NCI-H2107 treated with DMSO at 0.1 percent for 48 hours (cell line): Measurements from ENCODE around the gene MTCL1.

Experiments
- DNase-seq: peaks from one replicate; lab custom pipeline; 2025; ENCODE audit not compliant: unreplicated experiment; lab: John Stamatoyannopoulos, UW

The MTCL1 gene

DNA sequence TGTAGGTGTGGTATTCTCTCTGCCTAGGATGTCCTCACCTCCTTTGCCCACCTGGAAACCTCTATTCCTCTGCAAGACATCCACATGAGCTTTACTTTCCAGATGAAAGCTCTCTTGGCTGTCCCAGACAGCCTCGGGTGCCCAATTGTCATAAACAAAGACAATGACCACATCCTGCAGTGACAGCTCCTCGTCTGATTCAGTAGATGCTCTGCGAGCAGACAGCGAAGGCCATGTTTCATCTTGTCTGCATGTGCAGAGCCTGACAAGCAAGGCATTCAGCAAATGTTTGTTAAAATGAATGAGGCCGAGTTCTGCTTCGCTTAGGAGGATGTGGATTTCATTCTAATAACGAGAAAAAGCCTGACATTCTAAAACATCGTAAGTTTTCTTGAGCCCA, 150.9 kb downstream of the MTCL1 start:
- DNase-seq, result no peak

DNA sequence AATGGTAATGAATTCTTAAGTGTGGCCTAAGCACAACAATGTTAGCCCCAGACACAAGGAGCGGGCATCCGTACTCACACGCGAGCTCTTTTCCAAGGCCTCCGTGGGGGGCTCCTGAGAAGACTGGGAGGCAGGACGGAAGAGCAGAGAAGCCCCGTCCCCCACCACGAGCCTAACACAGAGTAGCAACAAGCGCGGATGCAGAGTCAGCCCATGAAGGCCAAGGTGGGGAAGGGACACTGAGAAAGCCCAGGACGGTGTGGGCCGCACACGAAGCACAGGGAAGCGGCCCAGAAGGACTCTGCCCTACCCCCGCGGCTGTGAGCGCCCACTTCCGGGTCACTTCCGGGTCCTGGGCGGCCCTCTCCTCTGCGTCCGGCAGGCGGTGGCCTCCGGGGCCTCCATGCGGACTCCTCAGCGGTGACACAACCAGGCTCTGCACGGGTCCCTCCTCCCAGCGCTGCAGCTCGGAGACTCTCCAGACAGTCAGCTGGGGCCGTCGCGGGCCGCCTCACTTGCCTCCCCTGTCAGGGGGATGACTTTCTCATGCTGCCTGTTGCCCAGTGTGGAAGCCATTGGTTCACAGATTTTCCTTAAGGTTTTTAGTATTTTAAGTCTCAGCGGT, 151.5 kb downstream of the MTCL1 start:
- no peak for DNase-seq

DNA sequence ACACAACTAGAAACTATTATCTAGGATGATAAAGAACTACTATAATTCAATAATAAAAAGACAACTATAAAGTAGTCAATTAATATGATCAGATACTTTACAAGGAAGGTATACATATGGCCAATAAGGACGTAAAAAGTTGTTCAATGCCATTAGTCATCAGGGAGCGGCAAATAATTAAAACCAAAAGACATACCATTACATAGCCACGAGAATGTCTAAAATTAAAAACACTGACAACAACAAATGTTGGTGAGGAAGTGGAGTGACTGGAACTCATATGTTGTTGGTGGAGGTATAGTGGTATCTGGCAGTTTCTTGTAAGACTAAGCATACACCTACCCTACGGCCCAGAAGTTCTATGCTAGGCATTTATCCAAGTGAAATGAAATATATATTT, 152.4 kb downstream of the MTCL1 start:
- DNase-seq, result no peak

DNA sequence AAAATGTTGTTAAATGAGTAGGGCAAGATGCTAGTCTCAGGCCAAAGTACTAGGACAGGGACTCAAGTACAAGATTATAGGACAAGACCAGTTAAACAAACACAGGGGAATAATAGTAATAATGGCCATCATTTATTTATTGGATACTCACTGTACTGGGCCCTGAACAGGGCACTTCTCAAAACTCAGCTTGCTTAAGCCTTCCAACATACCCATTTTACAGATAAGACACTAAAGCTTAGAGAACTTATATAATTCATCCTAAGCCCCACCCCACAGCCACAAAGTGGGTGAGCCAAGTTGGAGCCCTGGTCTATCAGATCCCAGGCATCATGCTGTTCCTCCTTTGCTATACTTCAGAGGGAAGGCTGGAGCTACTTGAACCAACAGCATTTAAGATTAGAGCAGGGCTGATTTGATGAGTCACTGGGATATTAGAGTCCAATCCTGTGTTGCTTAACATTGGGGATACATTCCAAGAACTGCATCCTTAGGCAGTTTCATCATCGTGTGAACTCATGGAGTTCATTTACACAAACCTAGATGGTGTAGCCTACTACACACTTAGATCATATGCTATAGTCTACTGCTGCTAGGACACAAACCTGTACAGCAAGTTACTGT, 153.6 kb downstream of the MTCL1 start:
- no peak for DNase-seq

DNA sequence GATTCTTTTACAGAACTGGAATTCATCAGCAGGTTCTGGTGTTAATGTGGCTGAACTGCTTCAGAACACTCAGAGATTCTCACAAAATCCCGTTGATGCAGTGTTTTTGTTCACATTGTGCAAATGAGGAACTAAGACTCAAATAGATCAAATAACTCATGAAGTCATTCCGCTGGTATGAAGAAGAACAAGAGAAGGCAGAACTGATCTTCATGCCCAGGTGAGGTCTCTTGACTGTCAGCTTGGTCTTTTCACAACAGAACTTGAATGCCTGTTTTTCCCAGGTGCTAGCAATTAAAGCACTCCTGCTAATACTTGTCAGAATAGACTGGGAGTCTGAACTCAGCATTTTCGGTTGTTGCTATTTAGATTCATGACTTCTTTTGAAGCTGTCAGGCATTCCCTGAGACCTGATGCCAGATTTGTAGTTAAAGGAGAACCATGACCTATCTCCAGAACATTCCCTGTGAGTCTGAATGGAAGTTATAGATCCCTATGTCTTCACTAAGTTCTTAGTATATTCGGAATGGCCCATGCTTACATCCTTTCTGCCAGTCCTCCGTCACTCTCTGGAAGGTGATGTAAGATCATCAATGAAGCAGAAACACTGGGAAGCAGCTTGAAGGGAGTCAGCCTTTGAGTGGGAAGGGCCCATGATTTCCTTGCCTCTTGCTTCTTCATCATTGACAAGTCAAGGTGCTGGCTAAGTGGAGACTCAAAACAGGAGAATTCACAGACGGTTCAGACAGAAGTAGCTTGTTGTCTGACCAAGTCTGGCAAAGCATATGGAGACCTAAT, 155.7 kb downstream of the MTCL1 start:
- no peak for DNase-seq

DNA sequence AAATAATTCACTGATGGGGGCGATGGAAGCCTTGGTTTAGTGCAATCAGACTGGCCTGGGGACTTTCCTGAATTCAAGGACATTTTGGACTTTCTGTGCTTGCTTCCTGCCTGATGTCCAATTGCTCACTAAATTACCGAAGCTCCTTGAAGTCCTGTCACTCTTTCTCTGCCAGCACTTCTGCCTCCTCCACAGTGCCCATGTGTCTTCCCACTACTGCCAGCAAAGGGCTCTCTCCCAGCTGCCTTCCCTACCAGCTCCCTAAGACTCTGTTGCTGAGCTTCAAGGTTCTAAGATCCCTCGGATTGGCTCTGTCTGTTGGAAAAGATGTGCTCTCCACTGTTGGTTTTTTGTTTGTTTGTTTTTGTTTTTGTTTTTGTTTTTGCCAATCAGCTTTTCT, 158.1 kb downstream of the MTCL1 start:
- no peak for DNase-seq

DNA sequence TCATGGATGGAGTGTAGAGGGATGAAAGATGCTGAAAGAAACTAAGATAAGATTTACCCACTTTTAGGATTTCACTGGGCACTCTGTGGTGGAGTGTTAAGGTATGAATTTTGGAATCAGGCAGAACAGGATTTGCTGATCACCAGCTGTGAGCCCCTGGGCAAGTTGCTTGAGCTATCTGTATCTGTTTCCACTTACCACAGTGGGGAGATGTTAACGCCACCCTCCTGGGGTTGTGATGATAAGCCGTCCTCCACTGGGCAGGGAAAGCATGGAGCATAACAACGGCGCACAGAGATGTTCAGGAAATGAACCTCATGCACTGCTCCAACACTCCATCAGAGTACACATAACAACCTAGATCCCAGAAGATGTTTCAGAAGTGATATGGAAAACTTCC, 160.6 kb downstream of the MTCL1 start:
- DNase-seq, result no peak

DNA sequence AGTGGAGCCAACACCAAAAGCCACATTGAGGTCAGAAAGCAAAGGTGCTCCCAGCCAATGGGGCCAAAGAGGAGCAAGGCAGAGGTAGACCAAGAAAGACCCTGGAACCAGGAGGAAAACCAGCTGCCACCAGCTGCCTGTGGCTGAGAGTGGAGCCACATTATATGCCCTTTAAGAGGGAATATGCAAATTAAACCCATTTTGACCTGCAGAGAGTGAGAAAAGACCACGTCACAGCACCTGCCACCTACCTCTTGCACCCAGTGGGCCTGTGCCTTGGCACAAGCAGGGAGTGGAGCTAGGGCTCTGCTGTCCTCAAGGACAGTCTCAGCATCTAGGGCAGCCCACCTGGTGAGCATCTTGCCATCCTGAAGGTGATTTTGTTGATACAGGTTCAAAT, 161.3 kb downstream of the MTCL1 start:
- no peak for DNase-seq

DNA sequence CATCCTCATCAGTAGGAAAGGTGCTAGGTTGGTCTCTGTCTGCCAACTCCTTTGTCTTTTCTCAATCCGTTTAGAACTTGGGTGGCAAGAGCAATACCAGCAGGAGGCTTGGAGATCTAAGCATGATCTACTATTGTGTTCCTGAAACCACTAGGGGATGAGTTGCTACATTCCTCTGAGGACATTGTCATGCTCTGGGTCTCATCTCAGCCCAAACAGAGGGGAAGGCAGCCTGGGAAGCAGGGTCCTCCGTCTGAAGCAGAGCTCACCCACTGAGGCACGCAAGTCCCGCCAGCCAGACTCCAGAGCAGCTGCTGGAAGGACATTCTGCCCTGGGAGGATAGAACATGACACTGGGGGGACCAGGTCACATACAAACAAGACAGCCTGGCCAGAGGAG, 162.9 kb downstream of the MTCL1 start:
- no peak for DNase-seq

DNA sequence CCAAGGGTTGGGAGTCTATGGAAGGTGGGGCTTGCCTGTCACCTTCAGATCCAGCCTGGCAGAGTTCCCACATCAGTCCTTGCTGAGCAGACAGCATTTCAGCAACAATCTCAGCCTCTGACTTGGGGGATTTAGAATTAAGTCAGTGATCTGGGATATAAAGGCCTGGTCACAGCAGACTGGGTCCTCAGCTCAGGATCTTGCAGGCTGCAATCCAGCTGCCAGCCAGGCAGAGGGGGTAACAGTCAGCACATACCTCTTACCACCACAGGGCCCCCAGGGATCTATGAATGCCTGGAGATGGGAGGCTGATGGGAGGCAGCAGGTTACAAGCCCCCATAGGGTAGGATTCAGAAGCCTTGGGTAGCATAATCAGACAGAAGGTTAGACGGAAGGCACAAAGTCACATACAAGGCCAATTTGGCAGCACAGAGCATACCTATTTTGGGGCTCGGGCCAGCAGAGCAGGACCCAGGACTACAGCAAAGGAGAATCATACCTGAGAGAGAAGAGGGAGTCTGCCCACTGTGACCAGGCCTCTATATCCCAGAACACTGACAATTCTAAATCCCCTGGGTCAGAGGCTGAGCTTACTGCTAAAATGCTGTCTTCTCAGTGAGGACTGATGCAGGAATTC, 163.5 kb downstream of the MTCL1 start:
- no peak for DNase-seq

DNA sequence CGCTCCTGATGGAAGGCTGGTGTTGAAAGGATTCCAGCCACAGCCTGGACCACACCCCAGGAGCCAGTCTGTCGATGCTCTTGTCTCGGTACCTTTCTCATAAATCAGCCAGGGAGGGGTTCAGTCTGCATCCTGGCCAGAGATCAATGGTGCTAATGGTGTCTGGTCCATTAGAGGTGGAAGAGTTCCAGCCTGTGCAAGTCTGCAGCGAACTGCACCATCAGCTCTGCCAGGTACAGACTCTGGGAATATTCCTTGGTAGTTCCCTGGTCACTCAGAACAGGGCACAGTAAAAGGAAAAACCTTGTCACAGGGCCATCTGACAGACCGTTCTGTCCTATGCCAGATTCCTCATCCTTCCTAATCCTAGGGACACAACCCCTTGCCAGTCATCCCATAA, 164.3 kb downstream of the MTCL1 start:
- DNase-seq, result no peak

DNA sequence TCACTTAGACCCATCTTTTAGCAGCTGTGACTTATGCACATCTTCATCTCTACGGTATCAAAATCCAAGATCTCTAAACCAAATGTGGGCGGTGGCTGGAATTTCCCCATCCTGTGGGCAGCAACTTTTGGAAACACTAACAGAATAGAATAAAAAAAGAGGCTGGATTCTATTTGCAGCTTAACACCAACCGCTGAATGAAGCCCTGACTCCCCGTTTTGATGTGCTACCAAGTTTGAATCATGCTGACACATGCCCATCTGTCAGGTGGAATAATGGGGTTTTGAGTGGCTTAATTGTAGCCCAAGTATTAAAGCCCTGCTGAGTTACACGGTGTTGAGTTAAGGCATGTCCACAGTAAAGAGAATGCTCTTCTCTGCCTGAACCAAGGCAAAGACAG, 165.2 kb downstream of the MTCL1 start:
- DNase-seq, result no peak

DNA sequence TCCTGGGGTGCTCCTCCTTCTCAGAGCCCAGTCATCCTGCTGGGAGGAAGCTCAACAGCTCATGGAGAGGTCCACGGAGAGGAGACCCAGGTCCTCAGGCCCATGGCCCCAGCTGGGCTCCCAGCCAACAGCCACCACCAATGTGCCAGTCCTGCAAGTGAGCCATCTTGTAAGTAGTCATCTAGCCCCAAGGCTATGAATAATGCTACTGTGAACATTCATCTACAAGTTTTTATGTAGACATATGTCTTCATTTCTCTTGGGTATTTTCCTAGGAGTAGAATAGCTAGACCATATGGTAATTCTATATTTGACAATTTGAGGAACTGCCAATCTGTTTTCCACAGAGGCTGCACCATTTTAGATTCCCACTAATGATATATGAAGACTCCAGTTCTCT, 166.1 kb downstream of the MTCL1 start:
- no peak for DNase-seq

DNA sequence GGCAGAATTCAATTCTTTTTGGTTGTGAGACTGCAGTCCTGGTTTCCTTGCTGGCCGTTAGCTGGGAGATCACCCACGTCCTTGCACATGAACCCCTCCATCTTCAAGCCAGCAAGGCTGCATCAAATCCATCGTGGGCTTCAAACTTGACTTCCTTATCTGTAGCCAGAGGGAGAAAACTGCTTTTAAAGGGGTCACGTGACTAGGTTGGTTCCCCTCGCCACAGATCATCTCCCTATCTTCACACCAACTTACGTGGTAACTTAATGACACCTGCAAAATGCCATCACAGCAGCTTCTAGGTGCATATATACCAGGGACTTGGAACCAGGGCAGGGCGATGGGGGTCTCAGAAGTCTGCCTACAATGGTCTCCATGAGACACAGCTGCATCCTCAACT, 169.5 kb downstream of the MTCL1 start:
- DNase-seq, result no peak

DNA sequence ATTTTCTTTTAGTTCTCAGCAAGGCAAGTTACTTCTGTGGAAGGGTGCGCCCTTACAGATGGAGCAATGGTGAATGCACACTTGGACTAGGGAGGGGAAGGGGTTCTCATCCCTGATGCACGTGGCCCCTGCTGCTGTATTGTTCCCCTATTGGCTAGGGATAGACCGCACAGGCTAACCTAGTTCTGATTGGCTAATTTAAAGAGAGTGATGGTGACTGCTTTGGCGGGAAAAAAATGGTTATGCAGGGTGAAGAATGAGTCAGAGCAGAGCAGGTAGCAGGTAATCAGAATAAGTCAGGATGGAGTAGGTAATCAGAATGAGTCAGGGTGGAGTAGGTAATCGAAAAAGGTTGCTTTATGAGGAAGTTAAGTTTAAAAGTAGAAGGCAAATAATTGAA, 171.5 kb downstream of the MTCL1 start:
- no peak for DNase-seq

DNA sequence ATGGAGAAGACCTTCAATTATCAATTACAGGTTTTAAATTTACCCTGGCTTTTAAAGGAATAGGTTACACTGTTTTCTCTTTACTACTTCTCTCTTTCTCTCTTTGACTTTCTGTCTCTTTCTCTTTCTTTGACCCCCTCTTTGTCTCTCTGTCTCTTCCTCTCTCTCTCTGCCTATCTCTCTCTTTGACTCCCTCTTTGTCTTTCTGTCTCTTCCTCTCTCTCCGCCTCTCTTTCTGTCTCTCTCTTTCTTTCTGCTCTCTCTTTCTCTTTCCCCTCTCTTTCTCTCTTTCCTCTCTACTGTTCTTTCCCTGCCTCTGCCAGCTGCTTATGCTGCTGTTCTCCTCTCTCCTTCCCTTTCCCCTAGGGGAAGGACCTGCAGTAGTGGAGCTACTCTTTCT, 175.7 kb downstream of the MTCL1 start:
- no peak for DNase-seq
